IPS-20b (cell line): ENCODE results near the gene TRIM47.
"Not testable (repeated sequence)": the region's sequence is repeated elsewhere in the genome, so short reads cannot be mapped to it uniquely, and the experiment has no call there.

Experiments used
- H3K27ac ChIP-seq: one replicate; pipeline ENCODE4 v1.5.1; 2013; ENCODE audit warnings: low read length
- H3K27me3 ChIP-seq: 2 replicates; pipeline ENCODE4 v1.6.1; 2013; ENCODE audit warnings: mild to moderate bottlenecking, low read length, inconsistent platforms; ENCODE audit not compliant: insufficient read depth
- H3K36me3 ChIP-seq: 2 replicates; pipeline ENCODE4 v1.6.1; 2013; ENCODE audit warnings: low read depth, mild to moderate bottlenecking, inconsistent platforms, low read length, moderate library complexity; ENCODE audit not compliant: insufficient read depth
- H3K4me1 ChIP-seq: 2 replicates; pipeline ENCODE4 v1.6.1; 2013; ENCODE audit warnings: mild to moderate bottlenecking, control low read depth, inconsistent platforms, low read length, moderate library complexity; ENCODE audit not compliant: insufficient read depth
- H3K4me3 ChIP-seq: 2 replicates; pipeline ENCODE4 v1.5.1; 2013; ENCODE audit warnings: mild to moderate bottlenecking, low read length, inconsistent platforms
- H3K9ac ChIP-seq: 2 replicates; pipeline ENCODE4 v1.6.1; 2013; ENCODE audit warnings: low read depth, mild to moderate bottlenecking, inconsistent platforms, low read length, moderate library complexity
- H3K9me3 ChIP-seq: 2 replicates; pipeline ENCODE4 v1.6.1; 2013; ENCODE audit warnings: mild to moderate bottlenecking, low read depth, low read length, inconsistent platforms; ENCODE audit not compliant: insufficient read depth

Gene TRIM47

GRCh38 chr17:75872434-75873351, 5.7 kb downstream of the TRIM47 start:
- peaks cover 19% of the 10 kb centered on the region for H3K27me3 ChIP-seq
- H3K4me1 ChIP-seq: 0 out of 2 replicates have a peak, but pooled peaks cover 3% of the 10 kb centered on the region
- H3K4me3 ChIP-seq: no peak overlapping the region
- H3K9me3 ChIP-seq: no peaks in the 10 kb centered on the region
- H3K9ac ChIP-seq: no peak overlapping the region
- H3K36me3 ChIP-seq: no peaks in the 10 kb centered on the region
- H3K27ac ChIP-seq: no peak overlapping the region

- H3K27ac ChIP-seq, H3K9ac ChIP-seq, H3K36me3 ChIP-seq, H3K4me3 ChIP-seq, H3K27me3 ChIP-seq, H3K4me1 ChIP-seq, H3K9me3 ChIP-seq: not testable (repeated sequence)
Measured at GRCh38 chr17:75870228-75870627, 8.2 kb downstream of the TRIM47 start.

- Histone ChIP-seq H3K27me3 (no peaks in the 10 kb centered on the region), H3K9ac (no peak overlapping the region), H3K4me1 (0 out of 2 replicates have a peak, but pooled peaks cover 3% of the 10 kb centered on the region), H3K36me3 (no peaks in the 10 kb centered on the region), H3K4me3 (no peak overlapping the region), H3K9me3 (no peaks in the 10 kb centered on the region), H3K27ac (no peak overlapping the region)
Measured at GRCh38 chr17:75869282-75870141, 8.9 kb downstream of the TRIM47 start.

- not testable (repeated sequence) for H3K4me3 ChIP-seq, H3K27me3 ChIP-seq, H3K4me1 ChIP-seq, H3K36me3 ChIP-seq, H3K9ac ChIP-seq, H3K27ac ChIP-seq, H3K9me3 ChIP-seq
Measured at GRCh38 chr17:75868730-75869281, 9.6 kb downstream of the TRIM47 start.

- H3K4me3 ChIP-seq, H3K27ac ChIP-seq, H3K4me1 ChIP-seq, H3K27me3 ChIP-seq, H3K36me3 ChIP-seq, H3K9me3 ChIP-seq, H3K9ac ChIP-seq: not testable (repeated sequence)
Measured at GRCh38 chr17:75865404-75866188, 12.8 kb downstream of the TRIM47 start.

- H3K9me3 ChIP-seq, H3K27ac ChIP-seq, H3K4me3 ChIP-seq, H3K4me1 ChIP-seq, H3K9ac ChIP-seq, H3K27me3 ChIP-seq, H3K36me3 ChIP-seq: not testable (repeated sequence)
Measured at GRCh38 chr17:75864887-75865286, 13.5 kb downstream of the TRIM47 start.

- Histone ChIP-seq H3K4me1 (no peaks in the 10 kb centered on the region), H3K36me3 (no peaks in the 10 kb centered on the region), H3K27ac (no peak overlapping the region), H3K4me3 (no peak overlapping the region), H3K27me3 (no peaks in the 10 kb centered on the region), H3K9me3 (no peaks in the 10 kb centered on the region), H3K9ac (no peak overlapping the region)
Measured at GRCh38 chr17:75864448-75864871, 13.9 kb downstream of the TRIM47 start.

- no peak overlapping the region for H3K9ac ChIP-seq
- no peaks in the 10 kb centered on the region for H3K9me3 ChIP-seq
- no peak overlapping the region for H3K4me3 ChIP-seq
- no peak overlapping the region for H3K27ac ChIP-seq
- no peaks in the 10 kb centered on the region for H3K4me1 ChIP-seq
- H3K36me3 ChIP-seq: no peaks in the 10 kb centered on the region
- H3K27me3 ChIP-seq: no peaks in the 10 kb centered on the region
Measured at GRCh38 chr17:75861927-75862317, 16.5 kb downstream of the TRIM47 start.

GRCh38 chr17:75859358-75859757, 19.0 kb downstream of the TRIM47 start:
- not testable (repeated sequence) for H3K4me3 ChIP-seq, H3K27me3 ChIP-seq, H3K27ac ChIP-seq, H3K4me1 ChIP-seq, H3K9me3 ChIP-seq, H3K9ac ChIP-seq, H3K36me3 ChIP-seq

- H3K27me3 ChIP-seq: no peaks in the 10 kb centered on the region
- H3K9me3 ChIP-seq: no peaks in the 10 kb centered on the region
- peak overlapping the region; percentile 86; the same call in 1 of the 2 replicates for H3K9ac ChIP-seq
- H3K4me1 ChIP-seq: peaks cover 8% of the 10 kb centered on the region; the same call in 1 of the 2 replicates
- H3K36me3 ChIP-seq: peaks cover 4% of the 10 kb centered on the region
- H3K27ac ChIP-seq: peak overlapping the region; percentile 67
- peak overlapping the region; percentile 88 for H3K4me3 ChIP-seq
Measured at GRCh38 chr17:75856062-75856756, 22.2 kb downstream of the TRIM47 start.
